SU-DHL-6 (cell line): ENCODE data around the gene COMMD6.

Source experiments
- H2AFZ ChIP-seq: fragments of 200-600 bp; sonication (generic); 2 replicates; pipeline ENCODE4 v1.6.1; 2014; ENCODE audit warnings: low read depth, mild to moderate bottlenecking, moderate library complexity, mixed read lengths, antibody characterized with exemption, low read length; ENCODE audit not compliant: severe bottlenecking
- H3F3A ChIP-seq: fragments of 200-600 bp; shearing (Covaris generic); 2 replicates; pipeline ENCODE4 v1.6.0; 2016; ENCODE audit warnings: antibody characterized with exemption, mild to moderate bottlenecking; ENCODE audit not compliant: insufficient read depth
- H3K27ac ChIP-seq: fragments of 200-600 bp; sonication (generic); 2 replicates; pipeline ENCODE4 v1.5.1; 2016; ENCODE audit warnings: low read depth, mild to moderate bottlenecking, low read length, moderate library complexity, mixed read lengths
- H3K27me3 ChIP-seq: fragments of 200-600 bp; sonication (generic), shearing (Covaris generic); 2 replicates; pipeline ENCODE4 v1.6.0; 2014; ENCODE audit warnings: mild to moderate bottlenecking, low read length
- H3K36me3 ChIP-seq: fragments of 200-600 bp; sonication (generic); 2 replicates; pipeline ENCODE4 v1.6.1; 2014; ENCODE audit warnings: mild to moderate bottlenecking, low read length, mixed read lengths
- H3K4me2 ChIP-seq: fragments of 300-600, 200-600 bp; shearing (Covaris generic), sonication (generic); 2 replicates; pipeline ENCODE4 v1.6.0; 2014; ENCODE audit warnings: low read length, low read depth, mild to moderate bottlenecking; ENCODE audit not compliant: poor library complexity, severe bottlenecking
- H3K4me3 ChIP-seq: fragments of 200-600 bp; sonication (generic); 2 replicates; pipeline ENCODE4 v1.5.1; 2014; ENCODE audit warnings: antibody characterized with exemption, low read length, mild to moderate bottlenecking, mixed read lengths; ENCODE audit not compliant: insufficient read depth, poor library complexity, severe bottlenecking
- H3K79me2 ChIP-seq: fragments of 200-600 bp; sonication (generic); 2 replicates; pipeline ENCODE4 v1.6.1; 2014; ENCODE audit warnings: mild to moderate bottlenecking, low read length, moderate library complexity; ENCODE audit not compliant: insufficient read depth
- H3K9ac ChIP-seq: fragments of 200-600 bp; sonication (generic); 2 replicates; pipeline ENCODE4 v1.7.0; 2014; ENCODE audit warnings: mild to moderate bottlenecking, low read length
- H3K9me2 ChIP-seq: fragments of 200-600 bp; sonication (generic); replicated peaks from 2 replicates; pipeline ENCODE4 v1.6.1; 2014; ENCODE audit warnings: low read length; ENCODE audit not compliant: insufficient read depth
- H3K9me3 ChIP-seq: fragments of 200-600 bp; sonication (generic); 2 replicates; pipeline ENCODE4 v1.6.1; 2014; ENCODE audit warnings: low read length, mixed read lengths; ENCODE audit not compliant: insufficient read depth
- H4K20me1 ChIP-seq: fragments of 200-600 bp; sonication (generic); 2 replicates; pipeline ENCODE4 v1.6.1; 2014; ENCODE audit warnings: low read depth, mild to moderate bottlenecking, antibody characterized with exemption, low read length, moderate library complexity, mixed read lengths
- CTCF ChIP-seq: fragments of 200-600 bp; sonication (generic); IDR thresholded peaks from one replicate; pipeline ENCODE4 v1.5.1; 2017; ENCODE audit warnings: antibody characterized with exemption, mild to moderate bottlenecking, low read length, moderate library complexity; ENCODE audit not compliant: insufficient read depth, poor library complexity, severe bottlenecking
- EZH2phosphoT487 ChIP-seq: fragments of 200-600 bp; sonication (generic), shearing (Covaris generic); conservative IDR thresholded peaks from 2 replicates; pipeline ENCODE4 v1.6.1; 2018; ENCODE audit warnings: mild to moderate bottlenecking, antibody characterized with exemption, low read length, moderate library complexity, mixed read lengths

The COMMD6 gene

GRCh38 chr13:75566658-75567057 lies 29.0 kb upstream of the COMMD6 start:
- TF ChIP-seq EZH2phosphoT487: no peak
- TF ChIP-seq CTCF: peak; percentile 30
- peaks cover 6% of the 10 kb centered on the region; the same call in 1 of the 2 replicates for H3F3A ChIP-seq
- H3K79me2 ChIP-seq: peaks cover 19% of the 10 kb centered on the region; the same call in 1 of the 2 replicates
- no peak overlapping the region for H3K27ac ChIP-seq
- H3K9me3 ChIP-seq: no peaks in the 10 kb centered on the region
- H3K4me3 ChIP-seq: no peak overlapping the region
- no peak overlapping the region for H3K4me2 ChIP-seq
- H3K36me3 ChIP-seq: peaks cover 63% of the 10 kb centered on the region
- no peaks in the 10 kb centered on the region for H3K27me3 ChIP-seq
- H3K9ac ChIP-seq: no peak overlapping the region
- no peaks in the 10 kb centered on the region for H3K9me2 ChIP-seq
- peaks cover 4% of the 10 kb centered on the region; the same call in 1 of the 2 replicates for H4K20me1 ChIP-seq
- H2AFZ ChIP-seq: no peak overlapping the region

- no peak overlapping the region for H3K4me3 ChIP-seq
- no peaks in the 10 kb centered on the region for H3K9me2 ChIP-seq
- no peaks in the 10 kb centered on the region for H3K27me3 ChIP-seq
- H3F3A ChIP-seq: 0 out of 2 replicates have a peak, but pooled peaks cover 2% of the 10 kb centered on the region
- peaks cover 65% of the 10 kb centered on the region for H3K79me2 ChIP-seq
- H3K27ac ChIP-seq: no peak overlapping the region
- no peak for TF ChIP-seq EZH2phosphoT487
- no peak for TF ChIP-seq CTCF
- no peak overlapping the region for H2AFZ ChIP-seq
- H4K20me1 ChIP-seq: no peaks in the 10 kb centered on the region
- H3K4me2 ChIP-seq: no peak overlapping the region
- H3K9ac ChIP-seq: no peak overlapping the region
- H3K9me3 ChIP-seq: no peaks in the 10 kb centered on the region
- peaks cover 36% of the 10 kb centered on the region; the same call in 1 of the 2 replicates for H3K36me3 ChIP-seq
Measured at GRCh38 chr13:75558145-75558840, 20.7 kb upstream of the COMMD6 start.

GRCh38 chr13:75556961-75557360 lies 19.3 kb upstream of the COMMD6 start:
- no peak for TF ChIP-seq CTCF
- peaks cover 75% of the 10 kb centered on the region for H3K79me2 ChIP-seq
- no peak overlapping the region for H3K9ac ChIP-seq
- no peak overlapping the region for H3K4me2 ChIP-seq
- H4K20me1 ChIP-seq: peaks cover 5% of the 10 kb centered on the region; the same call in 1 of the 2 replicates
- no peaks in the 10 kb centered on the region for H3K27me3 ChIP-seq
- H3K9me2 ChIP-seq: no peaks in the 10 kb centered on the region
- no peak overlapping the region for H3K27ac ChIP-seq
- peaks cover 30% of the 10 kb centered on the region; the same call in 1 of the 2 replicates for H3K36me3 ChIP-seq
- H3K9me3 ChIP-seq: no peaks in the 10 kb centered on the region
- H2AFZ ChIP-seq: no peak overlapping the region
- no peak overlapping the region for H3K4me3 ChIP-seq
- H3F3A ChIP-seq: 0 out of 2 replicates have a peak, but pooled peaks cover 2% of the 10 kb centered on the region
